ENCODE data around the gene KRTAP20-4. TPM values are rescaled to one million over a fixed set of nuclear protein-coding genes. Genes with fewer than 3 reads are reported as not detected.

Gene KRTAP20-4
- polyA plus RNA-seq, 1 donor from 2014 or later = not detected

DNA sequence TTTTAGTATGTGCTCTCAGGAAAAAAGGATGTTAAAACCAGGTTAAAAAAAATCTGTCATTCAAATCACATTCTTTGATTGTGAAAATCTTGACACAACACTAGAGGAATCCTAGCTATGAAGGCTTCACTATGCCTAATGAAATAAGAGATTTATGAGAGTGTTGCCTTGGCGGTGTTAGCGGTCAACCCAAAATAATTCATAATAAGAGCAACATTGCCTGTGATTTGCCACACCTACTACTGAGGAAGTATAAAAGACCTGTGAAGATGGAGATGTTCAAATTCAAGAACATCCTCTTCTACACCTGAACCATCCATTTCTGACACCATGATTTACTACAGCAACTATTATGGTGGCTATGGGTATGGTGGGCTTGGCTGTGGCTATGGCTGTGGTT is 4.3 kb upstream of the KRTAP20-4 start, which contains the start of gene KRTAP20-1:
Gene KRTAP20-1 (plus strand): TSS at position 301 of the 400 bp plus-strand sequence. CDS start 30 bp downstream, at position 331.
- H3K36me3 ChIP-seq (ENCODE audit: insufficient read depth, low read length) = no peaks in the 10 kb centered on the region
- H3K4me2 ChIP-seq (ENCODE audit: low read length) = no peak within 1 kb of the TSS
- H3K27ac ChIP-seq (ENCODE audit: low read length) = no peak within 1 kb of the TSS
- H3K9me2 ChIP-seq (ENCODE audit: insufficient read depth, low read length) = no peaks in the 10 kb centered on the region
- H3K79me2 ChIP-seq (replicated peaks; ENCODE audit: insufficient read depth, low read length) = no peaks in the 10 kb centered on the region
- no peak within 1 kb of the TSS for H2AFZ ChIP-seq (ENCODE audit: low read depth, low read length)
- no peaks in the 10 kb centered on the region for H3F3A ChIP-seq (ENCODE audit: insufficient read depth, low read length, poor library complexity, severe bottlenecking)
- no peak within 1 kb of the TSS for H3K9ac ChIP-seq (ENCODE audit: low read length)
- H3K27me3 ChIP-seq (ENCODE audit: insufficient read depth, low read depth, low read length) = no peaks in the 10 kb centered on the region
- no peak within 1 kb of the TSS for H3K4me3 ChIP-seq (ENCODE audit: low read length)
- no peaks in the 10 kb centered on the region for H3K9me3 ChIP-seq (ENCODE audit: low read length)
- no peaks in the 10 kb centered on the region for H4K20me1 ChIP-seq (ENCODE audit: insufficient read depth)
- TF ChIP-seq SMC3 (conservative IDR thresholded peaks at IDR 0.05; ENCODE audit: poor library complexity) (no peak), MXI1 (conservative IDR thresholded peaks at IDR 0.05; ENCODE audit: poor library complexity, severe bottlenecking) (no peak), TAF1 (IDR thresholded peaks at IDR 0.05; ENCODE audit: low read depth) (no peak), POLR2AphosphoS5 (IDR thresholded peaks at IDR 0.05) (no peak), RAD21 (conservative IDR thresholded peaks at IDR 0.05) (no peak), EZH2 (IDR thresholded peaks at IDR 0.05; ENCODE audit: borderline replicate concordance, insufficient read depth, low read length, poor library complexity, severe bottlenecking) (no peak)
- TF ChIP-seq, protein P1, sequence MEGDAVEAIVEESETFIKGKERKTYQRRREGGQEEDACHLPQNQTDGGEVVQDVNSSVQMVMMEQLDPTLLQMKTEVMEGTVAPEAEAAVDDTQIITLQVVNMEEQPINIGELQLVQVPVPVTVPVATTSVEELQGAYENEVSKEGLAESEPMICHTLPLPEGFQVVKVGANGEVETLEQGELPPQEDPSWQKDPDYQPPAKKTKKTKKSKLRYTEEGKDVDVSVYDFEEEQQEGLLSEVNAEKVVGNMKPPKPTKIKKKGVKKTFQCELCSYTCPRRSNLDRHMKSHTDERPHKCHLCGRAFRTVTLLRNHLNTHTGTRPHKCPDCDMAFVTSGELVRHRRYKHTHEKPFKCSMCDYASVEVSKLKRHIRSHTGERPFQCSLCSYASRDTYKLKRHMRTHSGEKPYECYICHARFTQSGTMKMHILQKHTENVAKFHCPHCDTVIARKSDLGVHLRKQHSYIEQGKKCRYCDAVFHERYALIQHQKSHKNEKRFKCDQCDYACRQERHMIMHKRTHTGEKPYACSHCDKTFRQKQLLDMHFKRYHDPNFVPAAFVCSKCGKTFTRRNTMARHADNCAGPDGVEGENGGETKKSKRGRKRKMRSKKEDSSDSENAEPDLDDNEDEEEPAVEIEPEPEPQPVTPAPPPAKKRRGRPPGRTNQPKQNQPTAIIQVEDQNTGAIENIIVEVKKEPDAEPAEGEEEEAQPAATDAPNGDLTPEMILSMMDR (IDR thresholded peaks at IDR 0.05; ENCODE audit: poor library complexity, severe bottlenecking) = no peak

DNA sequence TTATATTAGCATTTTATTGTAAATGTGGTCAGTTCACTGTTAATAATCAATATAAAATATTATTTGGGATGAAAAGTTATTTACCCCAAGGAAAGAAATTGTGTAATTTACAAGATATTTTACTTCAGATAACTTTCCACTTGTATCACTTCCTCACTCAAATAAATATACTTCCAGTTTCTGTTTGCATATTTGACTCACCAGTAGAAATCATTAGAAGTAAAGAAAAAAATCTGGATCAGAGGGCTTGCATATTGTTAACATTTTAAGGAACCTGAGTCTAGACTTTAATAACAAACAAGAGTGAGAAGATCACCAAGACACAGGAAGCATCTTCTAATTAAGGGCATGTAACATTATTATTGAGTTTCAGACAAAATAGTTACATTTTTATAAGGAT is 347 bp upstream of the KRTAP20-4 start:
- Histone ChIP-seq H3K9me2 (ENCODE audit: insufficient read depth, low read length) (no peaks in the 10 kb centered on the region), H3K9me3 (ENCODE audit: low read length) (peaks cover 1% of the 10 kb centered on the region), H3K79me2 (replicated peaks; ENCODE audit: insufficient read depth, low read length) (no peaks in the 10 kb centered on the region), H3K27ac (ENCODE audit: low read length) (no peak overlapping the region), H2AFZ (ENCODE audit: low read depth, low read length) (no peak overlapping the region), H3K9ac (ENCODE audit: low read length) (no peak overlapping the region), H4K20me1 (ENCODE audit: insufficient read depth) (no peaks in the 10 kb centered on the region), H3K4me2 (ENCODE audit: low read length) (no peak overlapping the region), H3K36me3 (ENCODE audit: insufficient read depth, low read length) (no peaks in the 10 kb centered on the region), H3F3A (ENCODE audit: insufficient read depth, low read length, poor library complexity, severe bottlenecking) (no peaks in the 10 kb centered on the region), H3K4me3 (ENCODE audit: low read length) (no peak overlapping the region), H3K27me3 (ENCODE audit: insufficient read depth, low read depth, low read length) (no peaks in the 10 kb centered on the region)
- TF ChIP-seq RAD21 (conservative IDR thresholded peaks at IDR 0.05) = no peak
- TF ChIP-seq EP300 (conservative IDR thresholded peaks at IDR 0.05; ENCODE audit: poor library complexity, severe bottlenecking) = no peak

DNA sequence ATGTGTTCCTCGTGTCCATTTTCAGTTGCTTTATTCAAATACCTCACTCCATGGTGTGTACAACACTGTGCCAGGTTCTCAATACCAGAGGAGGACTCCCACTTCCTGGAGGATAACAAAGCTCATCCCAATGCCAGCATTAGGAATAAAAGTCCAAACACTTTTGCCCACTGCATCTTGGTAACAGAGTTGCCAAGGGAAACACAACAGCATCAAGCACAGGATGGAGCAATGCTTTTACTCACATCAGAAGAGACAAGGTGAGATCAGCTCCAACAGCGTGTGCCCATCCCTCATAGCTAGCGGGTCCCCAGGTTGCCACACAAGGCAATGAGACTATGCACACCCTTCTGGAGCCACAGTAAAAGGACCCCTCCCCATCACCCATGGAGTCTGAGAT is 2.9 kb downstream of the KRTAP20-4 start:
- H3K4me3 ChIP-seq (ENCODE audit: low read length) = no peak overlapping the region
- no peaks in the 10 kb centered on the region for H3K9me2 ChIP-seq (ENCODE audit: insufficient read depth, low read length)
- no peak overlapping the region for H3K27ac ChIP-seq (ENCODE audit: low read length)
- H3F3A ChIP-seq (ENCODE audit: insufficient read depth, low read length, poor library complexity, severe bottlenecking) = no peaks in the 10 kb centered on the region
- H3K9ac ChIP-seq (ENCODE audit: low read length) = no peak overlapping the region
- H3K79me2 ChIP-seq (replicated peaks; ENCODE audit: insufficient read depth, low read length) = no peaks in the 10 kb centered on the region
- TF ChIP-seq, protein P1 (IDR thresholded peaks at IDR 0.05; ENCODE audit: poor library complexity, severe bottlenecking) = no peak
- TF ChIP-seq MXI1 (conservative IDR thresholded peaks at IDR 0.05; ENCODE audit: poor library complexity, severe bottlenecking) = no peak
- TF ChIP-seq SMC3 (conservative IDR thresholded peaks at IDR 0.05; ENCODE audit: poor library complexity) = no peak
- TF ChIP-seq, protein P2, sequence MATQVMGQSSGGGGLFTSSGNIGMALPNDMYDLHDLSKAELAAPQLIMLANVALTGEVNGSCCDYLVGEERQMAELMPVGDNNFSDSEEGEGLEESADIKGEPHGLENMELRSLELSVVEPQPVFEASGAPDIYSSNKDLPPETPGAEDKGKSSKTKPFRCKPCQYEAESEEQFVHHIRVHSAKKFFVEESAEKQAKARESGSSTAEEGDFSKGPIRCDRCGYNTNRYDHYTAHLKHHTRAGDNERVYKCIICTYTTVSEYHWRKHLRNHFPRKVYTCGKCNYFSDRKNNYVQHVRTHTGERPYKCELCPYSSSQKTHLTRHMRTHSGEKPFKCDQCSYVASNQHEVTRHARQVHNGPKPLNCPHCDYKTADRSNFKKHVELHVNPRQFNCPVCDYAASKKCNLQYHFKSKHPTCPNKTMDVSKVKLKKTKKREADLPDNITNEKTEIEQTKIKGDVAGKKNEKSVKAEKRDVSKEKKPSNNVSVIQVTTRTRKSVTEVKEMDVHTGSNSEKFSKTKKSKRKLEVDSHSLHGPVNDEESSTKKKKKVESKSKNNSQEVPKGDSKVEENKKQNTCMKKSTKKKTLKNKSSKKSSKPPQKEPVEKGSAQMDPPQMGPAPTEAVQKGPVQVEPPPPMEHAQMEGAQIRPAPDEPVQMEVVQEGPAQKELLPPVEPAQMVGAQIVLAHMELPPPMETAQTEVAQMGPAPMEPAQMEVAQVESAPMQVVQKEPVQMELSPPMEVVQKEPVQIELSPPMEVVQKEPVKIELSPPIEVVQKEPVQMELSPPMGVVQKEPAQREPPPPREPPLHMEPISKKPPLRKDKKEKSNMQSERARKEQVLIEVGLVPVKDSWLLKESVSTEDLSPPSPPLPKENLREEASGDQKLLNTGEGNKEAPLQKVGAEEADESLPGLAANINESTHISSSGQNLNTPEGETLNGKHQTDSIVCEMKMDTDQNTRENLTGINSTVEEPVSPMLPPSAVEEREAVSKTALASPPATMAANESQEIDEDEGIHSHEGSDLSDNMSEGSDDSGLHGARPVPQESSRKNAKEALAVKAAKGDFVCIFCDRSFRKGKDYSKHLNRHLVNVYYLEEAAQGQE (IDR thresholded peaks at IDR 0.05; ENCODE audit: borderline replicate concordance) = no peak
- no peak for TF ChIP-seq POLR2AphosphoS5 (IDR thresholded peaks at IDR 0.05)
- no peak for TF ChIP-seq EP300 (conservative IDR thresholded peaks at IDR 0.05; ENCODE audit: poor library complexity, severe bottlenecking)
- TF ChIP-seq RAD21 (conservative IDR thresholded peaks at IDR 0.05) = no peak
- TF ChIP-seq TAF1 (IDR thresholded peaks at IDR 0.05; ENCODE audit: low read depth) = no peak
- no peak for TF ChIP-seq EZH2 (IDR thresholded peaks at IDR 0.05; ENCODE audit: borderline replicate concordance, insufficient read depth, low read length, poor library complexity, severe bottlenecking)
- no peaks in the 10 kb centered on the region for H4K20me1 ChIP-seq (ENCODE audit: insufficient read depth)
- H3K36me3 ChIP-seq (ENCODE audit: insufficient read depth, low read length) = no peaks in the 10 kb centered on the region
- no peak overlapping the region for H2AFZ ChIP-seq (ENCODE audit: low read depth, low read length)
- H3K27me3 ChIP-seq (ENCODE audit: insufficient read depth, low read depth, low read length) = no peaks in the 10 kb centered on the region
- peaks cover 6% of the 10 kb centered on the region for H3K9me3 ChIP-seq (ENCODE audit: low read length)
- H3K4me2 ChIP-seq (ENCODE audit: low read length) = no peak overlapping the region
